NT2/D1 (cell line): ENCODE measurements around the gene DNM3.

Experiments used
- DNase-seq: peaks from one replicate; pipeline ENCODE4 v3.0.0-alpha.2; 2011; ENCODE audit warnings: low read depth, low spot score
- H3K27me3 ChIP-seq: 2 replicates; pipeline ENCODE4 v1.6.0; 2011; ENCODE audit warnings: mild to moderate bottlenecking; ENCODE audit not compliant: insufficient read length, insufficient read depth
- H3K36me3 ChIP-seq: 2 replicates; pipeline ENCODE4 v1.6.1; 2011; ENCODE audit warnings: mild to moderate bottlenecking, low read length, mixed read lengths; ENCODE audit not compliant: insufficient read depth, insufficient read length
- H3K4me1 ChIP-seq: 2 replicates; pipeline ENCODE4 v1.5.1; 2011; ENCODE audit not compliant: insufficient read depth, insufficient read length
- H3K4me3 ChIP-seq: 2 replicates; pipeline ENCODE4 v1.5.1; 2011; ENCODE audit warnings: low read depth; ENCODE audit not compliant: insufficient read length
- H3K9ac ChIP-seq: 2 replicates; pipeline ENCODE4 v1.6.0; 2011; ENCODE audit warnings: low read depth; ENCODE audit not compliant: insufficient read length
- H3K9me3 ChIP-seq: 2 replicates; pipeline ENCODE4 v1.5.1; 2011; ENCODE audit warnings: mild to moderate bottlenecking, low read length; ENCODE audit not compliant: insufficient read depth
- SUZ12 ChIP-seq: IDR thresholded peaks from 2 replicates; pipeline ENCODE4 v1.6.1; 2011; ENCODE audit not compliant: insufficient read length, insufficient read depth; ENCODE audit errors: extremely low read depth
- YY1 ChIP-seq: IDR thresholded peaks from 2 replicates; pipeline ENCODE4 v1.6.1; 2011; ENCODE audit not compliant: insufficient read length, insufficient read depth
- ZNF274 ChIP-seq: IDR thresholded peaks from 2 replicates; pipeline ENCODE4 v1.6.1; 2011; ENCODE audit warnings: mild to moderate bottlenecking, low read depth, low read length

DNM3 gene

DNA sequence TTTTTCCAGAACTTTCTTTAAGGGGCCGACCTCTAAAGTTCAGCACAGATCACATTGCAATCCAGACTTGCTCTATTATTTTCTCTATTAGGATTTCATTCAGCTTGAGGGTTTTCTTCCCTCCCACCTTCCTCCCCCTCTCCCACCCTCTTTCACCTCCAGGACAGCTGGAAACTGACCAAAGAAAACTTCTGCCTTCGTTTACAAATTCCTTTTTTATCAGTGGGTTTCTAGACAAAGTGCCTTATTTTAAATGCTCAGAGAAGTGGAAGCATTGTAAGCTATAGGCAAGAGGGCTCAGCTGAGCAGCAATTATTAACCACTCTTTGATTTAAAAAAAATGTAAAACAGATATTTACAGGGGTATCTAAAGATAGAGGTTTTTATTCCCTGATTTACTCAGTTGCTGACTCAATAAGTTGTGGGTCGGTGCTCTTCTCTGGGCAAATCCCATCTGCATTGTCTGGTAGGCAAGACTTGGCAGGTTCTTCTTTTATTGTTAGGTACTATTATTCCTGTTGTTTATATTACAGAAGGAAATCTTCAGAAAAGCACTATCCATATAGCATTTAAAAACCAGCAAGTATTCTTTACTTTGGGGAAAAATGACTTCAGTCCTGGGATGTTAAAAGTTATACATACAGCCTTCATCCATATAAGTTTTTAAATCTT is 302.2 kb downstream of the DNM3 start:
- DNase-seq, result no peak
- H3K4me3 ChIP-seq, result no peak overlapping the region

DNA sequence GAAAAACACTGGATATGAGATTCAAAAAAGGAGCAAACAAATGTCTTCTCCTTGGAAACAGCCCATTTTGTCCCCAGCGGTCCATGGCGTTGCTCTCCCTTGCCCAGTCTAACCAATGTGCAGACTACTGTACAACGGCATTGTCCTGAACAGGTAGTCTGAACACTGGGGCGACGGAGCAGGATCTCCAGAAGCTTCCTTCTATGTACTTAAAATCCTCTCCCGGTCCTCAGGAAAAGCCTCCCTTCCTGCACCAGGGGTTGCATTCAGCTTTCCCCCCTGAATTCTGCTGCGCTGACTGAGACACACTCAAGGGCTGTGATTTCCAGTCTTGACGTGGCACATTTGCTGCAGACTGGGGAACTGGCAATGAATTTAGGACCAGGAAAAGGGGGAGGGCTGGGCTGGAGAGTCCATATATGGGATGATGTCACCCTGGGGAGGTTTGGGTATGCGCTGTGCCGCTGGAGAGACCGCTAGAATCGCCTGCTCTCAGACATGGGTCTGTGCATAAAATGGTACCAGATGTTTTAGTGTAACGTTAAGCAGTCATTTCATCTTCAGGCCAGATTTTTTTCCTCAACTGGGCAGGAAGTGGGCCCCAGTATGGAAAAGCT is 303.3 kb downstream of the DNM3 start:
- Histone ChIP-seq H3K9ac (no peak overlapping the region), H3K27me3 (no peaks in the 10 kb centered on the region), H3K4me1 (no peaks in the 10 kb centered on the region), H3K36me3 (no peaks in the 10 kb centered on the region), H3K9me3 (no peaks in the 10 kb centered on the region), H3K4me3 (no peak overlapping the region)
- no peak for DNase-seq
- TF ChIP-seq YY1, result no peak
- no peak for TF ChIP-seq ZNF274
- TF ChIP-seq SUZ12, result no peak

More for the DNA sequence above, 302.2 kb downstream of the DNM3 start:
- Histone ChIP-seq H3K27me3 (no peaks in the 10 kb centered on the region), H3K36me3 (no peaks in the 10 kb centered on the region), H3K9ac (no peak overlapping the region), H3K4me1 (no peaks in the 10 kb centered on the region), H3K9me3 (no peaks in the 10 kb centered on the region)
- TF ChIP-seq ZNF274, result no peak
- TF ChIP-seq SUZ12, result no peak
- no peak for TF ChIP-seq YY1

DNA sequence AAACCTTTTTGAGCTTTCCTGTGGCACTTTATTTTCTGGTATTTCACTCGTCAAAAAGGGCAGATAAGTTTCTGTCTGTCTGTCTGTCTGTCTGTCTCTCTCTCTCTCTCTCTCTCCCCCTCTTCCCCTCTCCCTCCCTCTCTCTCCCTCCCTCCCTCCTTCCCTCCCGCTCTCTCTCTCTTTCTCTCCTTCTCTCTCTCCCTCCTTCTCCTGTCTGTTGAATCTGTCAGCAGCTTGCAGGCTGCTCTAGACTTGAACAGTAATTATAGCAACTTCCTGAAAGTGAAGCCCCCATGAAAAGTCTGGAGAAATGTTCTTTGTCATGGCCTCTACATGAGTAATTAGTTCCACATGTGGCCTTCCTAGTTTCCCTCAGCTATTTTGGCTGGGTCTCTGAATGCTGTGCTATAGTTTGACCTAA is 303.9 kb downstream of the DNM3 start:
- no peak overlapping the region for H3K9ac ChIP-seq

DNA sequence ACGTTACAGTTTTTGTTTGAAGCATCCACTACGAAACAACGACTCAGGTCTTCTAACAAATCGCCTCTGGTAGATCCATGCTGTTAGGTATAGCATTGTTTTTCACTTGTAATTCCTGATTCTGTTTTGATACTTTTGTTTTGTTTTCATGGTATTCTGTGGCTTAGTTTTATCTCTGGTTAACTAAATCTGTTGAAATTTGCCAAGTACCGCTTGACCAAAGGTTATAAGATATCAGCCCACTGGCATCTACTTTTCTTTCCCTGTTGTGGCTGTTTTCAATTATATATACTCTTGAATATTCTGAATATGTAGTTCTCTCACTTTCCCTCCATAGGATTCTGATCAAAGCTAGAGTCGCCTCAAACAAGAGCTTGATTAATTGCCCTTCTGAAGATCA is 304.4 kb downstream of the DNM3 start:
- DNase-seq, result no peak
- no peaks in the 10 kb centered on the region for H3K4me1 ChIP-seq
- TF ChIP-seq ZNF274 (no peak), YY1 (no peak), SUZ12 (no peak)
- no peaks in the 10 kb centered on the region for H3K27me3 ChIP-seq
- no peaks in the 10 kb centered on the region for H3K9me3 ChIP-seq
- no peak overlapping the region for H3K9ac ChIP-seq
- H3K36me3 ChIP-seq, result no peaks in the 10 kb centered on the region
- H3K4me3 ChIP-seq, result no peak overlapping the region

More for the DNA sequence above, 303.9 kb downstream of the DNM3 start:
- Histone ChIP-seq H3K4me3 (no peak overlapping the region), H3K36me3 (no peaks in the 10 kb centered on the region), H3K9me3 (no peaks in the 10 kb centered on the region), H3K4me1 (no peaks in the 10 kb centered on the region), H3K27me3 (no peaks in the 10 kb centered on the region)
- TF ChIP-seq YY1 (no peak), SUZ12 (no peak), ZNF274 (no peak)
- no peak for DNase-seq

DNA sequence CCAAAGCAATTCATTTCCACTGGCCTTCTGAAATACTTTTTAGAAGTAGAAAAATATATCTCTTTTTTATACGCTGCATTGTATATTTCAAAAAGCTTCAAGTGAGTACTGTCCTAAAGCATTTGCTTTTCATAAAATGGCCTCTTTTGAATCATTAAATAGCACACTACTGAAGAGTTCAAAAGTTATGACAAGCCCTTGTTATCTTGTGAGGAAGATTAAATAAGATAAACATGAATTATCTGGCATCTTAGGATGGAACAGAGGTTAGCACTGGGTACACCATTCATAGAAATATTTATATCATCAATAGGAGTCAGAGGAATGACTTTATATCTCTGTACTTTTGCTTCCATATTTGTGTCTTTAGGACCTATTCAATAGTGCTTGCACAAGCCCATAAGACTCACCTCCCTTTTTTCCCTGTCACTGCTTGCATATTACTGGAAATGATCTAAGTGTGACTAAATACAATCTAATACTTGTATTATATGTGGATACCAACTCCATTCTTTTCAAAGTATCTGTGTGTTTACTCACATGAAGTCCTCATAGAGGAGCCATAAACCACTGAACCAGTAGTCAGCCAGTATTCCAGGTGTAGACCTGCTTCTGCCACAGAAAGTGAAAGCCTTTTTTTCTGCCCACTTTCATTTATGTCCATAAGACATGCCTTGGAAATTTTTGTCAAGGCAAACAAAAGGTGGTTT is 305.0 kb downstream of the DNM3 start:
- Histone ChIP-seq H3K36me3 (no peaks in the 10 kb centered on the region), H3K4me1 (no peaks in the 10 kb centered on the region), H3K9me3 (no peaks in the 10 kb centered on the region), H3K4me3 (no peak overlapping the region), H3K9ac (no peak overlapping the region), H3K27me3 (no peaks in the 10 kb centered on the region)
- TF ChIP-seq YY1, result no peak
- TF ChIP-seq SUZ12, result no peak
- no peak for TF ChIP-seq ZNF274
- DNase-seq, result no peak

DNA sequence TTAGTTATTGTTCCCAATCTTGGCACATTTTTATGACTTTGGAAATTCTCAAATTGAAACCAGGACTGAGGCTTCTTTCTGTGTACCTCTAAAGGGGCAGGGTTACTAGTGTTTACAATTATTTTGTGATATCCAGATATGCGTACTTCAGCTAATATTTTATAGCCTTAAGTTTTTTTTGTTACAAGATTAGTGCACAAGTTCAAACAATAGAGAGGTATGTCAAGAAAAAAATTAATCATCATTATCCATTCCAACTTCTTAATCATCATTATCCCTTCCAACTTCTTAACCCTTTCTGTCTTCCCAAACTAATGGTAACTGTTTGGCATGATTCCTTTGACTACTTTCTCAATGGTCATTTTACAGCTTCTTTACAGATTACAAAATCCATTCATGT is 306.2 kb downstream of the DNM3 start:
- no peaks in the 10 kb centered on the region for H3K36me3 ChIP-seq
- H3K4me3 ChIP-seq, result no peak overlapping the region
- no peak for TF ChIP-seq ZNF274
- no peak for TF ChIP-seq SUZ12
- no peak for TF ChIP-seq YY1
- H3K9me3 ChIP-seq, result no peaks in the 10 kb centered on the region
- DNase-seq, result no peak
- H3K9ac ChIP-seq, result no peak overlapping the region
- H3K27me3 ChIP-seq, result no peaks in the 10 kb centered on the region
- no peaks in the 10 kb centered on the region for H3K4me1 ChIP-seq

DNA sequence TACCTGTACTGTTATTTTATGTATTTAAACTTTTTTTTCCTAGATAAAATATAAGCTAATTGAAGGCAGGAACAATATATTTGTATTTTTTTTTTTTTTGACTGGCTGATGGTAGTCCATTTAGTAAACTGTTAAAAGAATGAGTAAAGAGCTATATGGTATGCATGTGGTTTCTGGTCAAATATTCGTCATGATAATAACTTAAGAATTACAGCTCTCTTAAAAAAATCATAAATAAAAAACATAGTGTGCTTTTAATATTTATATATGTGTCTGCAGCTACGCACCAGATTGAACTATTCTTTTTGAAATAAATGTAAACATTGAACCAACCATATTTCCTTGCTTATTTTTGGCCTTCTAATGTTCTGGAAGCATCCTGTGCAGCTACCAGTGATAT is 306.9 kb downstream of the DNM3 start:
- no peaks in the 10 kb centered on the region for H3K4me1 ChIP-seq
- TF ChIP-seq YY1 (no peak), ZNF274 (no peak), SUZ12 (no peak)
- H3K27me3 ChIP-seq, result no peaks in the 10 kb centered on the region
- no peak for DNase-seq
- H3K9me3 ChIP-seq, result no peaks in the 10 kb centered on the region
- H3K4me3 ChIP-seq, result no peak overlapping the region
- no peak overlapping the region for H3K9ac ChIP-seq
- H3K36me3 ChIP-seq, result no peaks in the 10 kb centered on the region
